Calu3 (cell line): ENCODE measurements around the gene MACROD2. TPM values are rescaled to one million over a fixed set of nuclear protein-coding genes. Genes with fewer than 3 reads are reported as not detected.

Experiments used
- BruUV-seq: library from RNA; stranded (reverse); fragments of 400-500 nt; replicated peaks from 2 replicates; lab custom pipeline; 2021; lab: Mats Ljungman, UMichigan
- CTCF ChIA-PET: fragments of 300-600 bp; sonication (Branson Sonifier 250); formaldehyde crosslinking; loops from one replicate; lab custom pipeline; 2022; ENCODE audit warnings: antibody characterized with exemption; lab: Charles Lee
- DNase-seq: peaks from one replicate; pipeline ENCODE4 v3.0.0; 2022
- H3K27ac Mint-ChIP-seq: one replicate; pipeline ENCODE4 v1.8.0; 2022; ENCODE audit warnings: mixed read lengths; ENCODE audit not compliant: unreplicated experiment
- H3K27me3 Mint-ChIP-seq: one replicate; pipeline ENCODE4 v1.8.0; 2022; ENCODE audit warnings: mixed read lengths; ENCODE audit not compliant: unreplicated experiment
- H3K36me3 Mint-ChIP-seq: one replicate; pipeline ENCODE4 v1.8.0; 2022; ENCODE audit warnings: mild to moderate bottlenecking, moderate library complexity, mixed read lengths; ENCODE audit not compliant: insufficient read depth, unreplicated experiment
- H3K4me1 Mint-ChIP-seq: one replicate; pipeline ENCODE4 v1.8.0; 2022; ENCODE audit warnings: mild to moderate bottlenecking, low read depth, mixed read lengths; ENCODE audit not compliant: unreplicated experiment
- H3K4me3 Mint-ChIP-seq: one replicate; pipeline ENCODE4 v1.8.0; 2022; ENCODE audit warnings: mild to moderate bottlenecking, low read depth, moderate library complexity, mixed read lengths; ENCODE audit not compliant: unreplicated experiment
- H3K9me3 Mint-ChIP-seq: one replicate; pipeline ENCODE4 v1.8.0; 2022; ENCODE audit warnings: low read depth, mixed read lengths; ENCODE audit not compliant: unreplicated experiment
- intact Hi-C: fragments of 100-400 bp; cut with micrococcal nuclease; formaldehyde crosslinking; loops from one replicate; pipeline ENCODE4 v1.10.0; 2022; ENCODE audit not compliant: unreplicated experiment
- total RNA-seq: library from RNA; stranded (reverse); gene quantifications from 2 replicates; pipeline ENCODE4 v1.2.3, GENCODE V29; 2022
- TF ChIP-seq, protein P1 (sequence below): fragments of 200-600 bp; IDR thresholded peaks from one replicate; pipeline ENCODE4 v1.8.0; 2022; ENCODE audit warnings: antibody characterized with exemption; ENCODE audit not compliant: unreplicated experiment

The MACROD2 gene
- total RNA-seq, 1 experiment from 2014 or later, result 29.4 TPM

GRCh38 chr20:15544742-15545141 lies 1549.4 kb downstream of the MACROD2 start:
- CTCF ChIA-PET, result no interaction called here
- TF ChIP-seq, protein P1, sequence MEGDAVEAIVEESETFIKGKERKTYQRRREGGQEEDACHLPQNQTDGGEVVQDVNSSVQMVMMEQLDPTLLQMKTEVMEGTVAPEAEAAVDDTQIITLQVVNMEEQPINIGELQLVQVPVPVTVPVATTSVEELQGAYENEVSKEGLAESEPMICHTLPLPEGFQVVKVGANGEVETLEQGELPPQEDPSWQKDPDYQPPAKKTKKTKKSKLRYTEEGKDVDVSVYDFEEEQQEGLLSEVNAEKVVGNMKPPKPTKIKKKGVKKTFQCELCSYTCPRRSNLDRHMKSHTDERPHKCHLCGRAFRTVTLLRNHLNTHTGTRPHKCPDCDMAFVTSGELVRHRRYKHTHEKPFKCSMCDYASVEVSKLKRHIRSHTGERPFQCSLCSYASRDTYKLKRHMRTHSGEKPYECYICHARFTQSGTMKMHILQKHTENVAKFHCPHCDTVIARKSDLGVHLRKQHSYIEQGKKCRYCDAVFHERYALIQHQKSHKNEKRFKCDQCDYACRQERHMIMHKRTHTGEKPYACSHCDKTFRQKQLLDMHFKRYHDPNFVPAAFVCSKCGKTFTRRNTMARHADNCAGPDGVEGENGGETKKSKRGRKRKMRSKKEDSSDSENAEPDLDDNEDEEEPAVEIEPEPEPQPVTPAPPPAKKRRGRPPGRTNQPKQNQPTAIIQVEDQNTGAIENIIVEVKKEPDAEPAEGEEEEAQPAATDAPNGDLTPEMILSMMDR, result no peak
- DNase-seq, result no peak
- no TSS peak for BruUV-seq
- H3K27ac Mint-ChIP-seq, result no peak overlapping the region
- no peaks in the 10 kb centered on the region for H3K4me1 Mint-ChIP-seq
- H3K4me3 Mint-ChIP-seq, result no peak overlapping the region
- intact Hi-C loops, result no loop called here
- H3K27me3 Mint-ChIP-seq, result no peaks in the 10 kb centered on the region
- H3K9me3 Mint-ChIP-seq, result no peaks in the 10 kb centered on the region
- no peaks in the 10 kb centered on the region for H3K36me3 Mint-ChIP-seq

DNA sequence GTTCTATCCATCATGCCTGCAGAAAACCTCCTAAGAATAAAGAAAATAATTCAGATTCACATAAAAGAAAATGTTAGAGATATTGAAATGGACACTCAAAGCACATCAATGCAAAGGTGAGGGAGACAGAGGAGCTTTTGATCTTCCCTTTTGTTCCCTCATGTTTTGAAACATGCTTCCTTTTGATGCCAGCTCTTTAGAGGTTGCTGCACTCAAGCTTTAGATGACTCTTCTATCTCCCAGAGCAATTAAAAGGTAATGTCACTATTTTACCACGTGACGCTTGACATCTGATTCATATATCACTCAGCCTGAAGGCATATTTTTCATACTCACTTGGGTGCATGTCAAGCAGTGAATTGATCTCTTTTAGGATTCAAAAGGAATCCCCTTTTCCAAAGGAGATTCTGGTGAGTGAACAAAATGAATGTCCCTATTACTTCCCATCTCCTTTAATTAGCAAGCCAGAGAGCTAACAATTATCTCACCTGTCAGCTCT lies 1551.3 kb downstream of the MACROD2 start:
- intact Hi-C loops, result no loop called here

DNA sequence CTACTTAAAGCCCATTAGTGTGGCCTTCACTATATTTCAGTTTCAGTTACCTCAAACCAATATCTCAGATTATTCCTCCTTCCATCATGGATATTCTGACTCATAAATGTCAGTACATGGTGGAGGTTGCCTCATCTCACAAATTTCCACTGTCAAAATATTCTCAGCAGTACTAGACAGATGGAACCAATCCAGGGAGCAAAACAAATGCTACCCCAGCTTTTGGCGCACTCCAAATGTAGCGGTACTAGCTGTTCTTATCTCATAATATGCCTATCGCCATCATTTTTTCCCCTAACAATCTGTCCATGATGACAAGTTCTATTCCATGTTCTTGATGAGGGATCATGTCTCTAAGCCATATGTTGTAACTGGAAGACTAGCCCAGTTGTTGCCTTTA lies 1551.8 kb downstream of the MACROD2 start:
- Mint-ChIP-seq H3K36me3 (no peaks in the 10 kb centered on the region), H3K4me1 (no peaks in the 10 kb centered on the region), H3K27me3 (no peaks in the 10 kb centered on the region), H3K27ac (no peak overlapping the region), H3K9me3 (no peaks in the 10 kb centered on the region), H3K4me3 (no peak overlapping the region)
- TF ChIP-seq, protein P1, result no peak
- BruUV-seq, result no TSS peak
- intact Hi-C loops, result no loop called here
- CTCF ChIA-PET, result no interaction called here
- DNase-seq, result no peak

More for the DNA sequence above, 1551.3 kb downstream of the MACROD2 start:
- no peaks in the 10 kb centered on the region for H3K4me1 Mint-ChIP-seq
- no peaks in the 10 kb centered on the region for H3K36me3 Mint-ChIP-seq
- CTCF ChIA-PET, result no interaction called here
- no TSS peak for BruUV-seq
- DNase-seq, result no peak
- TF ChIP-seq, protein P1, result no peak
- no peak overlapping the region for H3K4me3 Mint-ChIP-seq
- H3K27me3 Mint-ChIP-seq, result no peaks in the 10 kb centered on the region
- H3K27ac Mint-ChIP-seq, result no peak overlapping the region
- H3K9me3 Mint-ChIP-seq, result no peaks in the 10 kb centered on the region

GRCh38 chr20:15550116-15550870 lies 1555.0 kb downstream of the MACROD2 start:
- no peak for DNase-seq
- no peak overlapping the region for H3K27ac Mint-ChIP-seq
- no peak overlapping the region for H3K4me3 Mint-ChIP-seq
- H3K9me3 Mint-ChIP-seq, result peaks cover 4% of the 10 kb centered on the region
- BruUV-seq, result no TSS peak
- CTCF ChIA-PET, result no interaction called here
- TF ChIP-seq, protein P1, result no peak
- intact Hi-C loops, result no loop called here
- H3K36me3 Mint-ChIP-seq, result no peaks in the 10 kb centered on the region
- no peaks in the 10 kb centered on the region for H3K4me1 Mint-ChIP-seq
- H3K27me3 Mint-ChIP-seq, result no peaks in the 10 kb centered on the region
